Measurements from ENCODE around the gene SEMA5A.

The SEMA5A gene

GRCh38 chr5:9062873-9063272, 483.0 kb downstream of the SEMA5A start:
- no peak for DNase-seq

DNA sequence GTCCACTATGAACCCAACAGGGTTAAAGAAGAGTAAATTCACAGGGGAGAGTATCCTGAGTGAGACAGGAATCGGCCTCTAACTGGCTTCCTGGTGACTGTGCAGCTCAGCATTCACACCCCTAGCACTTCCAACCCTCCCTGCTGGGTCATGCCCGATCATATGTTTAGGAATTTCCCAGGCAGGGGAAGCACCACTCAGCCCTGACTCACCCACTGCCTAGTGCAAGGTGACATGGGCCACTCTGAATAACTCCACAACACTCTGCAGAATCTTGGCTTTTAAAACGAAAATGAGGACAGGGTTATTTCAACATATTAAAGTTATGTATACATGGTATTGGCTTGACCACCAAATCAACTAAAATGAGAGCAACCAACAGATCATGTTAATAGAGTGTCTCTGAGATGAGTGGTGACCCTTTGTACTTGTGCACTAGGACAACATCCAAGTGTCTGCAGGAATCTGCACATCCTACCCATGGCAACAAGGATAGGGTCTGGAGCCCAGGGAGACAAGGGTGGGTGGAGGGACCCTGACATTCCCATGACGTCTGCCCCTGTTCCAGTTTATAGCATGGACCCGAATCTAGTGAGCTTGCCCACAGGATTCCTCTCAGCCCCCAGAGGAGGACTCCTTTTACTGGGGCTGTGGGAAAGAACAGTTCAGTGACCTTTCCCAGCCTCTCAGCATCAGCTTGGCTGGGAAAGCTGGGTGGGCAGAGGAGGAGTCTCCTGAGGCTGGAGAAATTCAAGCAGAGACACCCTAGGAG, 485.8 kb downstream of the SEMA5A start:
- no peak for DNase-seq
- no peaks in the 10 kb centered on the region for H3F3A ChIP-seq (ENCODE audit: insufficient read depth, low read length)
- H3K4me1 ChIP-seq (ENCODE audit: low read length): no peaks in the 10 kb centered on the region
- no peak overlapping the region for H3K9ac ChIP-seq (ENCODE audit: low read length)
- H3K27ac ChIP-seq (ENCODE audit: low read length): no peak overlapping the region
- no peaks in the 10 kb centered on the region for H3K27me3 ChIP-seq (replicated peaks; ENCODE audit: insufficient read depth, low read length)
- no peaks in the 10 kb centered on the region for H3K9me3 ChIP-seq (replicated peaks; ENCODE audit: insufficient read depth, low read length)
- H4K20me1 ChIP-seq (ENCODE audit: insufficient read depth, low read length): no peaks in the 10 kb centered on the region
- H3K36me3 ChIP-seq (replicated peaks; ENCODE audit: insufficient read depth, low read length): no peaks in the 10 kb centered on the region
- no peak overlapping the region for H2AFZ ChIP-seq (ENCODE audit: low read length)
- no peaks in the 10 kb centered on the region for H3K79me2 ChIP-seq (ENCODE audit: low read length)
- no peaks in the 10 kb centered on the region for H3K9me2 ChIP-seq (replicated peaks; ENCODE audit: insufficient read depth, low read length)
- no peak overlapping the region for H3K4me2 ChIP-seq (ENCODE audit: low read depth, low read length)
- no peak overlapping the region for H3K4me3 ChIP-seq (ENCODE audit: low read length)
- TF ChIP-seq EZH2 (optimal IDR thresholded peaks at IDR 0.05; ENCODE audit: low read depth, low read length) (no peak), EZH2phosphoT487 (IDR thresholded peaks at IDR 0.05; ENCODE audit: low read length) (no peak), CTCF (IDR thresholded peaks at IDR 0.05; ENCODE audit: low read length) (no peak)

More at GRCh38 chr5:9062873-9063272, 483.0 kb downstream of the SEMA5A start:
- H3K9ac ChIP-seq (ENCODE audit: low read length): no peak overlapping the region
- no peaks in the 10 kb centered on the region for H3K9me3 ChIP-seq (replicated peaks; ENCODE audit: insufficient read depth, low read length)
- no peaks in the 10 kb centered on the region for H3K9me2 ChIP-seq (replicated peaks; ENCODE audit: insufficient read depth, low read length)
- H3K36me3 ChIP-seq (replicated peaks; ENCODE audit: insufficient read depth, low read length): no peaks in the 10 kb centered on the region
- no peak overlapping the region for H3K27ac ChIP-seq (ENCODE audit: low read length)
- no peaks in the 10 kb centered on the region for H4K20me1 ChIP-seq (ENCODE audit: insufficient read depth, low read length)
- H3K79me2 ChIP-seq (ENCODE audit: low read length): no peaks in the 10 kb centered on the region
- no peaks in the 10 kb centered on the region for H3K4me1 ChIP-seq (ENCODE audit: low read length)
- no peaks in the 10 kb centered on the region for H3F3A ChIP-seq (ENCODE audit: insufficient read depth, low read length)
- no peak overlapping the region for H2AFZ ChIP-seq (ENCODE audit: low read length)
- no peaks in the 10 kb centered on the region for H3K27me3 ChIP-seq (replicated peaks; ENCODE audit: insufficient read depth, low read length)
- no peak for TF ChIP-seq EZH2phosphoT487 (IDR thresholded peaks at IDR 0.05; ENCODE audit: low read length)
- TF ChIP-seq CTCF (IDR thresholded peaks at IDR 0.05; ENCODE audit: low read length): no peak
- no peak for TF ChIP-seq EZH2 (optimal IDR thresholded peaks at IDR 0.05; ENCODE audit: low read depth, low read length)
- H3K4me2 ChIP-seq (ENCODE audit: low read depth, low read length): no peak overlapping the region
- no peak overlapping the region for H3K4me3 ChIP-seq (ENCODE audit: low read length)

GRCh38 chr5:9058666-9059065, 487.2 kb downstream of the SEMA5A start:
- Histone ChIP-seq H3K4me2 (ENCODE audit: low read depth, low read length) (no peak overlapping the region), H3K36me3 (replicated peaks; ENCODE audit: insufficient read depth, low read length) (no peaks in the 10 kb centered on the region), H3K9me3 (replicated peaks; ENCODE audit: insufficient read depth, low read length) (no peaks in the 10 kb centered on the region), H3K27me3 (replicated peaks; ENCODE audit: insufficient read depth, low read length) (no peaks in the 10 kb centered on the region), H2AFZ (ENCODE audit: low read length) (no peak overlapping the region), H3K9ac (ENCODE audit: low read length) (no peak overlapping the region), H4K20me1 (ENCODE audit: insufficient read depth, low read length) (no peaks in the 10 kb centered on the region), H3F3A (ENCODE audit: insufficient read depth, low read length) (no peaks in the 10 kb centered on the region), H3K4me3 (ENCODE audit: low read length) (no peak overlapping the region), H3K9me2 (replicated peaks; ENCODE audit: insufficient read depth, low read length) (no peaks in the 10 kb centered on the region), H3K79me2 (ENCODE audit: low read length) (no peaks in the 10 kb centered on the region), H3K27ac (ENCODE audit: low read length) (no peak overlapping the region), H3K4me1 (ENCODE audit: low read length) (no peaks in the 10 kb centered on the region)
- DNase-seq: no peak
- TF ChIP-seq CTCF (IDR thresholded peaks at IDR 0.05; ENCODE audit: low read length) (no peak), EZH2phosphoT487 (IDR thresholded peaks at IDR 0.05; ENCODE audit: low read length) (no peak), EZH2 (optimal IDR thresholded peaks at IDR 0.05; ENCODE audit: low read depth, low read length) (no peak)

All from MM.1S (cell line).